OCI-LY7 (cell line): ENCODE data around the gene ITPKB.

Experiments
- EZH2phosphoT487 ChIP-seq: fragments of 200-600 bp; sonication (generic); IDR thresholded peaks from 2 replicates; pipeline ENCODE4 v1.6.1; 2018; ENCODE audit warnings: low read depth, borderline replicate concordance, mild to moderate bottlenecking, mixed run types, antibody characterized with exemption, low read length, moderate library complexity, mixed read lengths
- TF ChIP-seq, protein P1 (sequence below): fragments of 200-600 bp; sonication (generic); conservative IDR thresholded peaks from 2 replicates; pipeline ENCODE4 v1.5.1; 2014; ENCODE audit warnings: mild to moderate bottlenecking, antibody characterized with exemption, low read length, moderate library complexity, mixed read lengths

DNA sequence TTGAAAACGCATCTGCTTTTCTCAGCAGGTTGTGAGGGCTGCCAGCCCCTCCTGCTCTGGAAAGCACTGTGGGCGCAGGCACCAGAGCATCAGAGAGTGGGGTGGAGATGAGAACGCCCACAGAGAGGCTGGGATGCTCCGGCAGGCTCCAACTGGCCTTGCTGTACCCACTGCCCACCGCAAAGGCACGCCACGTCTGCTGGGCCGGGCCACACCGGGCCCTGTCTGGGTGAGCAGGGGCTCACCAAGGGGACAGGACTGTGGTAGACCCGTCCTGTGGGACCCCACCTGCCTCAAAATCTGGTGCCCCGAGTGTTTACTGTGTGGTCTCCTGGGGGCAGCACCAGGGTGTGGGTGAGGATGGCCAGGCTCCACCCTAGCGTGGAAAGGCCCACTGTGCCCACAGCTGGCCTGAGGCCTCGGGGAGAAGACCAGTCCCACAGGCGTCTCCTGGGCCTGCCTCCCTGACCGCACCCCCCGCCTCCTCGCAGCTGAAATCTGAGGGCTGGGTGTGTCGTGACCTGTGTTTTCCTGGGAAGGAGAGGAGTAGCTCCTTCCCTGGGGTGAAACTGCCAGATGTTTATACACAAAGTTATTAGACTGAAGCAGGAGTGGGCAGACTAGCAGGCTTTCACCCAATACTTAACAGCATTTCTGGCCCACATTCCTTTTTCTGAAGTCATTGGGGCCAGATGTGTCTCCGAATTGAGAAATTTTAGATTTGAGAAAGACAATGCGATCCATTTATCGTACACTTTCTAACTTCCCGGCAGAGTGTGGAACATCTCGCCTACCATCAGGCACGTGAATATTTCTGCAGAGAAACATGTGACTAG, 136.7 kb downstream of the ITPKB start:
- TF ChIP-seq, protein P1, sequence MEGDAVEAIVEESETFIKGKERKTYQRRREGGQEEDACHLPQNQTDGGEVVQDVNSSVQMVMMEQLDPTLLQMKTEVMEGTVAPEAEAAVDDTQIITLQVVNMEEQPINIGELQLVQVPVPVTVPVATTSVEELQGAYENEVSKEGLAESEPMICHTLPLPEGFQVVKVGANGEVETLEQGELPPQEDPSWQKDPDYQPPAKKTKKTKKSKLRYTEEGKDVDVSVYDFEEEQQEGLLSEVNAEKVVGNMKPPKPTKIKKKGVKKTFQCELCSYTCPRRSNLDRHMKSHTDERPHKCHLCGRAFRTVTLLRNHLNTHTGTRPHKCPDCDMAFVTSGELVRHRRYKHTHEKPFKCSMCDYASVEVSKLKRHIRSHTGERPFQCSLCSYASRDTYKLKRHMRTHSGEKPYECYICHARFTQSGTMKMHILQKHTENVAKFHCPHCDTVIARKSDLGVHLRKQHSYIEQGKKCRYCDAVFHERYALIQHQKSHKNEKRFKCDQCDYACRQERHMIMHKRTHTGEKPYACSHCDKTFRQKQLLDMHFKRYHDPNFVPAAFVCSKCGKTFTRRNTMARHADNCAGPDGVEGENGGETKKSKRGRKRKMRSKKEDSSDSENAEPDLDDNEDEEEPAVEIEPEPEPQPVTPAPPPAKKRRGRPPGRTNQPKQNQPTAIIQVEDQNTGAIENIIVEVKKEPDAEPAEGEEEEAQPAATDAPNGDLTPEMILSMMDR, result no peak
- TF ChIP-seq EZH2phosphoT487, result no peak
